Measurements from ENCODE around the gene DLL1.

The DLL1 gene

GRCh38 chr6:170238741-170239565 is 51.9 kb downstream of the DLL1 start:
- H3K79me2 ChIP-seq (ENCODE audit: insufficient read depth, low read length), result no peaks in the 10 kb centered on the region
- no peaks in the 10 kb centered on the region for H3K9me2 ChIP-seq (ENCODE audit: low read depth, low read length)
- no peak overlapping the region for H3K4me2 ChIP-seq (ENCODE audit: low read length)
- no peak overlapping the region for H2AFZ ChIP-seq (ENCODE audit: low read length)
- TF ChIP-seq EZH2 (IDR thresholded peaks at IDR 0.05; ENCODE audit: borderline replicate concordance, low read length) (no peak), CTCF (IDR thresholded peaks at IDR 0.05; ENCODE audit: low read length) (no peak)
- no peak overlapping the region for H3K27ac ChIP-seq (ENCODE audit: low read depth, low read length, poor library complexity, severe bottlenecking)
- no peak overlapping the region for H3K4me3 ChIP-seq (ENCODE audit: low read depth, low read length, poor library complexity, severe bottlenecking)
- no peaks in the 10 kb centered on the region for H3K4me1 ChIP-seq (ENCODE audit: insufficient read depth, low read length, severe bottlenecking)
- no peak overlapping the region for H3K9ac ChIP-seq (ENCODE audit: low read length)
- 0 out of 2 replicates have a peak, but pooled peaks cover 4% of the 10 kb centered on the region for H3K27me3 ChIP-seq (ENCODE audit: insufficient read depth, low read length)
- no peaks in the 10 kb centered on the region for H3K9me3 ChIP-seq (ENCODE audit: low read length)
- H3F3A ChIP-seq (ENCODE audit: insufficient read depth, low read length), result no peaks in the 10 kb centered on the region
- H3K36me3 ChIP-seq (ENCODE audit: insufficient read depth, low read length), result no peaks in the 10 kb centered on the region
- no peaks in the 10 kb centered on the region for H4K20me1 ChIP-seq (ENCODE audit: insufficient read depth, low read length)

DNA sequence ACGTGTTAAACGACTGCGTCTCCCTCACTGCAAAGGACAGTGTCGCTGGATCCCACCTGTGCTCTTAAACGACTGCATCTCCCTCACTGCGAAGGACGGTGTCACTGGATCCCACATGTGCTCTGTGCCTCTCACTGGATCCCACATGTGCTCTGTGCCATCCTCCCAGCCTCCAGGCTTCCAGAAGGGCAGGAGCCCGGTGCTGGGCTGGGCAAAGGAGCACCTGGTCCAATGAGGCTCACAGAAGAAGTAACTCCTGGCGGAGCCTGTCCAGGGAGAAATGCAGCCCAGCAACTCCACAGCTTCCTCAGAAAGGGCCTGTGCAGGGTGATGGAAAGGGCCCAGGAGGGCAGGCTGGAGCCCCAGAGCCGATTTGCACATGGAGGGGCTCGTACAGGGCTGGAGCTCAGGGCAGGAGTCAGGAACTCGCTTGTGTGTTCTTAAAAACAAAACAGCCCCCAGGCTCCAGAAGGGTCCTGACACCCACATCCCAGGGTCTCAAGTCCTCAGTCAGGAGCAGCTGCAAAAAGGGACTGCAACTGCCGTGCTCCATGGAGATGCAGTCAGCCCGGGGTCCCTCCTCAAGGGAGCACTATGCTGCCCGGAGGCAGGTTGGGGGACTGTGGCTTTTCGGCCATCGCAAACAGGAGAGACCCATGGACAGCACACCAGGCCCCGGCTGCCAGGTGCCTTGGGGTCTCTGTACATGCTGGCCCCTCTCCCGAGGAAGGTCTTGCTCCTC is 52.7 kb downstream of the DLL1 start:
- H3F3A ChIP-seq (ENCODE audit: insufficient read depth, low read length), result no peaks in the 10 kb centered on the region
- no peaks in the 10 kb centered on the region for H4K20me1 ChIP-seq (ENCODE audit: insufficient read depth, low read length)
- H2AFZ ChIP-seq (ENCODE audit: low read length), result no peak overlapping the region
- no peak overlapping the region for H3K4me3 ChIP-seq (ENCODE audit: low read depth, low read length, poor library complexity, severe bottlenecking)
- no peak overlapping the region for H3K9ac ChIP-seq (ENCODE audit: low read length)
- H3K36me3 ChIP-seq (ENCODE audit: insufficient read depth, low read length), result no peaks in the 10 kb centered on the region
- H3K4me1 ChIP-seq (ENCODE audit: insufficient read depth, low read length, severe bottlenecking), result no peaks in the 10 kb centered on the region
- no peak overlapping the region for H3K27ac ChIP-seq (ENCODE audit: low read depth, low read length, poor library complexity, severe bottlenecking)
- H3K9me3 ChIP-seq (ENCODE audit: low read length), result no peaks in the 10 kb centered on the region
- no peaks in the 10 kb centered on the region for H3K9me2 ChIP-seq (ENCODE audit: low read depth, low read length)
- H3K79me2 ChIP-seq (ENCODE audit: insufficient read depth, low read length), result no peaks in the 10 kb centered on the region
- no peak overlapping the region for H3K4me2 ChIP-seq (ENCODE audit: low read length)
- H3K27me3 ChIP-seq (ENCODE audit: insufficient read depth, low read length), result 0 out of 2 replicates have a peak, but pooled peaks cover 4% of the 10 kb centered on the region
- TF ChIP-seq CTCF (IDR thresholded peaks at IDR 0.05; ENCODE audit: low read length), result no peak
- no peak for TF ChIP-seq EZH2 (IDR thresholded peaks at IDR 0.05; ENCODE audit: borderline replicate concordance, low read length)

GRCh38 chr6:170236131-170236836 is 54.6 kb downstream of the DLL1 start:
- Histone ChIP-seq H3K4me1 (ENCODE audit: insufficient read depth, low read length, severe bottlenecking) (no peaks in the 10 kb centered on the region), H3K9me2 (ENCODE audit: low read depth, low read length) (no peaks in the 10 kb centered on the region), H3K27me3 (ENCODE audit: insufficient read depth, low read length) (peaks cover 4% of the 10 kb centered on the region; the same call in 1 of the 2 replicates), H3K79me2 (ENCODE audit: insufficient read depth, low read length) (no peaks in the 10 kb centered on the region), H3K9me3 (ENCODE audit: low read length) (no peaks in the 10 kb centered on the region), H3F3A (ENCODE audit: insufficient read depth, low read length) (no peaks in the 10 kb centered on the region), H2AFZ (ENCODE audit: low read length) (no peak overlapping the region), H3K4me3 (ENCODE audit: low read depth, low read length, poor library complexity, severe bottlenecking) (no peak overlapping the region), H3K4me2 (ENCODE audit: low read length) (no peak overlapping the region), H3K9ac (ENCODE audit: low read length) (no peak overlapping the region), H4K20me1 (ENCODE audit: insufficient read depth, low read length) (no peaks in the 10 kb centered on the region), H3K36me3 (ENCODE audit: insufficient read depth, low read length) (no peaks in the 10 kb centered on the region), H3K27ac (ENCODE audit: low read depth, low read length, poor library complexity, severe bottlenecking) (no peak overlapping the region)
- TF ChIP-seq CTCF (IDR thresholded peaks at IDR 0.05; ENCODE audit: low read length) (no peak), EZH2 (IDR thresholded peaks at IDR 0.05; ENCODE audit: borderline replicate concordance, low read length) (no peak)
